GM19025 (cell line): ENCODE measurements around the gene KRTAP10-1.
"Not testable (repeated sequence)": the region's sequence is repeated elsewhere in the genome, so short reads cannot be mapped to it uniquely, and the experiment has no call there.

Experiments used
- ATAC-seq: cut with Tn5 transposase; IDR thresholded peaks from one replicate; pipeline ENCODE4 v1.9.1; 2021; ENCODE audit warnings: mild to moderate bottlenecking, low read depth, moderate library complexity; ENCODE audit not compliant: unreplicated experiment

Gene KRTAP10-1

GRCh38 chr21:44571844-44572782 lies 32.1 kb upstream of the KRTAP10-1 start:
- ATAC-seq: no peak

GRCh38 chr21:44571296-44571695 lies 31.3 kb upstream of the KRTAP10-1 start:
- no peak for ATAC-seq

GRCh38 chr21:44569861-44570517 lies 30.0 kb upstream of the KRTAP10-1 start:
- no peak for ATAC-seq

GRCh38 chr21:44568667-44569556 lies 28.9 kb upstream of the KRTAP10-1 start:
- no peak for ATAC-seq

GRCh38 chr21:44568261-44568660 lies 28.3 kb upstream of the KRTAP10-1 start:
- no peak for ATAC-seq

GRCh38 chr21:44567481-44568171 lies 27.6 kb upstream of the KRTAP10-1 start:
- ATAC-seq: no peak

GRCh38 chr21:44566403-44566802 lies 26.4 kb upstream of the KRTAP10-1 start:
- ATAC-seq: no peak

GRCh38 chr21:44564886-44565598 lies 25.0 kb upstream of the KRTAP10-1 start:
- no peak for ATAC-seq

GRCh38 chr21:44564099-44564498 lies 24.1 kb upstream of the KRTAP10-1 start:
- no peak for ATAC-seq

- ATAC-seq: no peak
Measured at GRCh38 chr21:44558695-44559094, 18.7 kb upstream of the KRTAP10-1 start, which contains the start of gene KRTAP10-3. TSS of gene KRTAP10-3 (minus strand) at chr21:44558795. CDS start at chr21:44558715, 80 bp downstream.

GRCh38 chr21:44558329-44558675 lies 18.3 kb upstream of the KRTAP10-1 start:
- not testable (repeated sequence) for ATAC-seq

GRCh38 chr21:44557491-44558328 lies 17.7 kb upstream of the KRTAP10-1 start:
- ATAC-seq: no peak

GRCh38 chr21:44556879-44557278 lies 16.9 kb upstream of the KRTAP10-1 start:
- no peak for ATAC-seq

- ATAC-seq: no peak
Measured at GRCh38 chr21:44555200-44555875, 15.3 kb upstream of the KRTAP10-1 start.

- ATAC-seq: no peak
Measured at GRCh38 chr21:44552681-44553080, 12.7 kb upstream of the KRTAP10-1 start.

GRCh38 chr21:44552136-44552535 lies 12.1 kb upstream of the KRTAP10-1 start:
- ATAC-seq: no peak

- ATAC-seq: no peak
Measured at GRCh38 chr21:44551340-44551961, 11.5 kb upstream of the KRTAP10-1 start, which contains the start of gene KRTAP10-2. TSS of gene KRTAP10-2 (minus strand) at chr21:44551505. CDS start at chr21:44551458, 47 bp downstream.
